ENCODE results near the gene APOA5. TPM values are rescaled to one million over a fixed set of nuclear protein-coding genes. Genes with fewer than 3 reads are reported as not detected.

APOA5 gene
- total and polyA plus RNA-seq, 2 donors (not counting 3 experiments of a cell fraction or from before 2014, with no cell fraction given) = not detected

GRCh38 chr11:116793772-116794097 lies 2.1 kb upstream of the APOA5 start:
- Histone ChIP-seq H3K4me1 (ENCODE audit: control insufficient read depth, extremely low read depth, insufficient read depth, low read length) (no peaks in the 10 kb centered on the region), H3K36me3 (ENCODE audit: control insufficient read depth in 2 of 2, extremely low read depth in 1 of 2, insufficient read depth in 2 of 2, low read length in 2 of 2) (no peaks in the 10 kb centered on the region), H3K79me2 (ENCODE audit: control insufficient read depth, insufficient read depth, low read length) (no peaks in the 10 kb centered on the region), H3K4me2 (ENCODE audit: insufficient read depth, low read length) (no peak overlapping the region), H2AFZ (ENCODE audit: low read depth, low read length) (peak overlapping the region; percentile 55), H4K20me1 (replicated peaks; ENCODE audit: control insufficient read depth, extremely low read depth, insufficient read depth, low read length) (no peaks in the 10 kb centered on the region), H3K9me3 (replicated peaks; ENCODE audit: control insufficient read depth, insufficient read depth, low read length) (no peaks in the 10 kb centered on the region), H3K9ac (replicated peaks; ENCODE audit: extremely low read depth, insufficient read depth, low read length) (no peak overlapping the region), H3K9me1 (replicated peaks; ENCODE audit: control insufficient read depth, extremely low read depth, insufficient read depth, low read length) (no peaks in the 10 kb centered on the region), H3K4me3 (replicated peaks in 1 of 3; ENCODE audit: insufficient read depth in 1 of 3, low read depth in 1 of 3, low read length in 3 of 3) (no peak overlapping the region), H3K27ac (ENCODE audit: insufficient read depth, low read depth, low read length) (no peak overlapping the region), H3K27me3 (ENCODE audit: control insufficient read depth in 2 of 2, insufficient read depth in 2 of 2, low read length in 2 of 2) (no peaks in the 10 kb centered on the region)
- POLR2A ChIA-PET = no interaction called here
- no peak for FAIRE-seq
- BruUV-seq (replicated peaks) = no TSS peak
- intact Hi-C loops (cut with micrococcal nuclease) = loop anchor here (5.0 kb wide), 1 partner anchor 74 kb away; no protein-coding TSS in a partner anchor
- no peak for DNase-seq (ENCODE audit: low read depth, low spot score)
- TF ChIP-seq EZH2 (IDR thresholded peaks at IDR 0.05; ENCODE audit: borderline replicate concordance, low read depth, low read length, severe bottlenecking) = no peak
- TF ChIP-seq MYC (IDR thresholded peaks at IDR 0.05; ENCODE audit: low read depth, low read length) = no peak
- TF ChIP-seq FOS (IDR thresholded peaks at IDR 0.05; ENCODE audit: borderline replicate concordance, insufficient read depth, low read length) = no peak
- TF ChIP-seq CTCF (IDR thresholded peaks at IDR 0.05; ENCODE audit: extremely low read depth in 1 of 2, insufficient read depth in 1 of 2, low read depth in 1 of 2, low read length in 2 of 2) = no peak
- TF ChIP-seq POLR2AphosphoS5 (IDR thresholded peaks at IDR 0.05; ENCODE audit: insufficient read depth, low read depth, low read length) = no peak
- TF ChIP-seq POLR2A (IDR thresholded peaks at IDR 0.05; ENCODE audit: low read depth, low read length) = no peak
- TF ChIP-seq JUN (IDR thresholded peaks at IDR 0.05; ENCODE audit: borderline replicate concordance, insufficient read depth, insufficient read length, low read depth) = no peak
- TF ChIP-seq GATA2 (IDR thresholded peaks at IDR 0.05; ENCODE audit: insufficient read depth, insufficient read length, low read depth, low read length) = no peak
- TF ChIP-seq, protein P1, sequence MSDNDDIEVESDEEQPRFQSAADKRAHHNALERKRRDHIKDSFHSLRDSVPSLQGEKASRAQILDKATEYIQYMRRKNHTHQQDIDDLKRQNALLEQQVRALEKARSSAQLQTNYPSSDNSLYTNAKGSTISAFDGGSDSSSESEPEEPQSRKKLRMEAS (IDR thresholded peaks at IDR 0.05; ENCODE audit: insufficient read depth, insufficient read length) = no peak
- CTCF ChIA-PET = interaction anchor here (1.1 to 5.5 kb wide), 7 partner anchors 42 to 435 kb away, joined by 3 to 272 read pairs (median 7); partner anchors contain the start of gene APOA1
- dilution Hi-C loops (cut with MboI; ENCODE audit: extremely low pct_ligation_motif_present, low sequenced_read_pairs) = no loop called here
